ENCODE measurements around the gene GTF3A. TPM values are rescaled to one million over a fixed set of nuclear protein-coding genes. Genes with fewer than 3 reads are reported as not detected.

Gene GTF3A
- total RNA-seq, 4 donors from 2014 or later, result 64.5 to 201 (median 123) TPM

- Histone ChIP-seq H3K9me3 (no peaks in the 10 kb centered on the region), H3K4me1 (peaks cover 0 to 26% (median 2%) of the 10 kb centered on the region in 4 donors), H3K4me3 (no peak overlapping the region), H3K27me3 (no peaks in the 10 kb centered on the region), H3K36me3 (peaks cover 0 to 63% (median 6%) of the 10 kb centered on the region in 3 donors), H3K27ac (no peak overlapping the region)
- DNase-seq (ENCODE audit: low spot score in 2 of 2), result no peak
- WGBS, 2 donors, result 67 to 71% methylated on average over 15 of the region's 15 CpGs
- TF ChIP-seq CTCF (IDR thresholded peaks at IDR 0.05) (no peak), EP300 (IDR thresholded peaks at IDR 0.05) (no peak), POLR2A (IDR thresholded peaks at IDR 0.05) (no peak)
Observed at GRCh38 chr13:27442071-27442647, 17.7 kb downstream of the GTF3A start.

GRCh38 chr13:27442797-27443196 lies 18.4 kb downstream of the GTF3A start:
- no peak for TF ChIP-seq EP300 (IDR thresholded peaks at IDR 0.05)
- no peak for TF ChIP-seq POLR2A (IDR thresholded peaks at IDR 0.05)
- 84 to 86% methylated on average over 7 of the region's 7 CpGs for WGBS, 2 donors
- no peaks in the 10 kb centered on the region for H3K9me3 ChIP-seq
- DNase-seq (ENCODE audit: low spot score in 2 of 2), result no peak
- no peak overlapping the region for H3K27ac ChIP-seq
- H3K4me1 ChIP-seq, result peaks cover 0 to 32% (median 4%) of the 10 kb centered on the region in 4 donors
- peaks cover 0 to 56% (median 6%) of the 10 kb centered on the region in 3 donors for H3K36me3 ChIP-seq
- H3K4me3 ChIP-seq, result no peak overlapping the region
- H3K27me3 ChIP-seq, result no peaks in the 10 kb centered on the region

- TF ChIP-seq POLR2A (IDR thresholded peaks at IDR 0.05) (no peak), CTCF (IDR thresholded peaks at IDR 0.05) (no peak), EP300 (IDR thresholded peaks at IDR 0.05) (peak; percentile 9 to 17)
- 51 to 55% methylated on average over 7 of the region's 7 CpGs for WGBS, 2 donors
- H3K27me3 ChIP-seq, result no peaks in the 10 kb centered on the region
- peaks cover 0 to 57% (median 17%) of the 10 kb centered on the region in 4 donors for H3K4me1 ChIP-seq
- H3K36me3 ChIP-seq, result peaks cover 0 to 17% (median 0%) of the 10 kb centered on the region in 3 donors
- peak overlapping the region in 3 of 4 donors; percentile 21 to 57 (median 44) for H3K27ac ChIP-seq
- H3K9me3 ChIP-seq, result no peaks in the 10 kb centered on the region
- H3K4me3 ChIP-seq, result no peak overlapping the region
- no peak for DNase-seq (ENCODE audit: low spot score in 2 of 2)
Observed at GRCh38 chr13:27446986-27447583, 22.7 kb downstream of the GTF3A start.

GRCh38 chr13:27448308-27448707 lies 23.9 kb downstream of the GTF3A start:
- WGBS, 2 donors, result 71 to 75% methylated on average over 4 of the region's 4 CpGs
- Histone ChIP-seq H3K4me1 (peaks cover 0 to 50% (median 17%) of the 10 kb centered on the region in 4 donors), H3K9me3 (no peaks in the 10 kb centered on the region), H3K4me3 (peak overlapping the region in 1 of 4 donors; percentile 15), H3K27ac (peak overlapping the region in 3 of 4 donors; percentile 96 to 98 (median 97)), H3K36me3 (peaks cover 0 to 6% (median 0%) of the 10 kb centered on the region in 3 donors), H3K27me3 (no peaks in the 10 kb centered on the region)
- TF ChIP-seq POLR2A (IDR thresholded peaks at IDR 0.05), result no peak
- peak in 1 of 2 donors; percentile 11 for TF ChIP-seq EP300 (IDR thresholded peaks at IDR 0.05)
- no peak for DNase-seq (ENCODE audit: low spot score in 2 of 2)

GRCh38 chr13:27449081-27449603 lies 24.7 kb downstream of the GTF3A start:
- Histone ChIP-seq H3K27ac (peak overlapping the region; percentile 87 to 98 (median 96)), H3K27me3 (no peaks in the 10 kb centered on the region), H3K9me3 (no peaks in the 10 kb centered on the region), H3K4me3 (peak overlapping the region; percentile 64 to 88 (median 78)), H3K36me3 (peaks cover 0 to 6% (median 0%) of the 10 kb centered on the region in 3 donors), H3K4me1 (peaks cover 0 to 50% (median 17%) of the 10 kb centered on the region in 4 donors)
- DNase-seq (ENCODE audit: low spot score in 2 of 2), result no peak
- no peak for TF ChIP-seq POLR2A (IDR thresholded peaks at IDR 0.05)
- TF ChIP-seq EP300 (IDR thresholded peaks at IDR 0.05), result no peak
- no peak for TF ChIP-seq CTCF (IDR thresholded peaks at IDR 0.05)
- WGBS, 2 donors, result 53% methylated on average over 15 of the region's 15 CpGs

Measured in tibial nerve (tissue), 4 donors.